HG02943 (cell line): Measurements from ENCODE around the gene HORMAD2.
"Not testable (repeated sequence)": the region's sequence is repeated elsewhere in the genome, so short reads cannot be mapped to it uniquely, and the experiment has no call there.

Experiments
- ATAC-seq: cut with Tn5 transposase; IDR thresholded peaks from one replicate; pipeline ENCODE4 v1.9.1; 2021; ENCODE audit warnings: mild to moderate bottlenecking, low read depth, moderate library complexity; ENCODE audit not compliant: unreplicated experiment

The HORMAD2 gene

DNA sequence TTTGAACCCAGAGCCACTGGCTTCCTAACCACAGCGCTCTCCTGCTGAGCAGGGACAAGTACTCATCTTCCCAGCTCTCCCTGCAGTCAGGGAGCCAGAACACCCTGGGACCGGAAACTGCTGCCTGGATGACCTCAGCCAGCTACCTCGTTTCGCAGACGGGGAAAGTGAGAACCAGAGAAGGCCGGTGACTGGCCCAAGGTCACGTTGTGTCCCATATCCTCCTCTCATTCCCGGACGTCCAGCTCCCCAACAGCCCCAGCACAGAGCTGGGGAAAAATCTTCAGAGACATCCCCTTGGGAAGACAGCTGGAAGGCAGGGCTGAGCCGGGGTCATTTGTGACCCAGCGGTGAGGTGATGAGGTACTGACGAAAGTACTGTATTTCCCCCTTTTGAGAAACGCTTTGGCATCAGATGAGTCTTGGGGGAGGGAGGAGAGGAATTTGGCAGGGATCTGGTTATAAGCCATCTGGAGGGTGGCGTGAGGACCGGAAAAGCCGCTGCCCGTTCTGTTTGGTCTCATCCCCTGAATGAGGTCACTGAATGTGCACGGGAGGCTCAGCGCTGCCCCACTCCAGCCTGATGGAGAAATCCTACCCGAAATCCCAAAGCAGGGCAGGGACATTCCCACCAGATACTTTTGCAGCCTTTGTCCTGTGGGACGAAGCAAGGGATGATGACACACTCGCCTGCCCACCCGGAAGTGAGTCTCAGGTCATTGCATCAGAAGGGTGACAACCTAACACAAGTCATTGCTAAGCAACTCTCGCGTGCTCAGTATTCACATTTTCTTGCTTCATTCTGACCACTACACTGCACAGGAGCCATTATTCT, 125.2 kb downstream of the HORMAD2 start:
- ATAC-seq, result no peak

GRCh38 chr22:30206944-30207343, 126.7 kb downstream of the HORMAD2 start:
- ATAC-seq, result no peak

GRCh38 chr22:30208631-30209603, 128.7 kb downstream of the HORMAD2 start:
- no peak for ATAC-seq

DNA sequence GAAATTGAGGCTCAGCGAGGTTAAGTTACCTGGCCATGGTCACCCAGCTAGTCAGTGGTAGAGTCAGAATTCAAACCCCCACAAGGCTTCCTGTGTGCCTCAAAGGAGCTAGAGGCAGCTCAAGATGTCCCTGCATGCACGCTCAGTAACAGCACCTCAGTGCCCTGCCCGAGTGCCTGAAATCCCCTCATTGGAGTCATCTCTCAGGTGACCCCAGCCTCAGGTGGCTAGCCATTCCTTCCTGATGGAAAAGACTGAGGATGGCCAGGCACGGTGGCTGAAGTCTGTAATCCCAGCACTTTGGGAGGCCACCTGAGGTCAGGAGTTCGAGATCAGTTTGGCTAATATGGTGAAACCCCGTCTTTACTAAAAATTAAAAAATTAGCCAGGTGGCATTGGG, 129.4 kb downstream of the HORMAD2 start:
- no peak for ATAC-seq

DNA sequence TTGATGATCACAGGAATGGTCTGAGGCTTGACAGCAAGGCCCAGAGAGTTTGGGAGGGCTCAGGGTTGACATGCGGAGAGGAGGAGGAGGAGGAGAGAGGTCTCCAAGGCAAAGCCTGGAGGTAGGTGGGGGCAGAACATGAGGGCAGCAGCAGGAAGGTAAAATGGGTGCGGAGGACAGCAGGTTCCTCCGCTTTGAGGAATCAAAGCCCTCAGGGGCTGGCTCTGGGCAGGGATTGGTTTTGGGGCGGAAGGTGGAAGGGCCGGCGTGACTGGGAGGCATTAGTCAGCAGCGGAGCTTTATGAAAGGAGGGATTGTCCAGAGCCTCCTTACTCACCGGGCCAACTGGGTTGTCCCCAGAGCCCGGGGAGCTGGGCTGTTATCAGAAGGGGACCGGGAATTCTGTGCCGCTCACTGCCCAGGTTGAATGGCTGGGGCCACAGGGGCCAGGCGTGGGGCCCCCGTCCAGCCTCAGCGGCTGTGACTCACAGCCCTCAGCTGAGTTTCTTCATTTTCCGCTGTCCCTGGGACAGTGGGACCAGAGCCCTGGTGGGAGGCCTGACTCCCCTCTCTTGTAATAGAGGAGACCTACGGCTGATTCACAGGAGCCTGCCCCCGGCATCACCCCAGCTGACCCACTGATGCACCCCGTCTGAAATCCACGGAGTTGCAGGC, 130.1 kb downstream of the HORMAD2 start:
- no peak for ATAC-seq

DNA sequence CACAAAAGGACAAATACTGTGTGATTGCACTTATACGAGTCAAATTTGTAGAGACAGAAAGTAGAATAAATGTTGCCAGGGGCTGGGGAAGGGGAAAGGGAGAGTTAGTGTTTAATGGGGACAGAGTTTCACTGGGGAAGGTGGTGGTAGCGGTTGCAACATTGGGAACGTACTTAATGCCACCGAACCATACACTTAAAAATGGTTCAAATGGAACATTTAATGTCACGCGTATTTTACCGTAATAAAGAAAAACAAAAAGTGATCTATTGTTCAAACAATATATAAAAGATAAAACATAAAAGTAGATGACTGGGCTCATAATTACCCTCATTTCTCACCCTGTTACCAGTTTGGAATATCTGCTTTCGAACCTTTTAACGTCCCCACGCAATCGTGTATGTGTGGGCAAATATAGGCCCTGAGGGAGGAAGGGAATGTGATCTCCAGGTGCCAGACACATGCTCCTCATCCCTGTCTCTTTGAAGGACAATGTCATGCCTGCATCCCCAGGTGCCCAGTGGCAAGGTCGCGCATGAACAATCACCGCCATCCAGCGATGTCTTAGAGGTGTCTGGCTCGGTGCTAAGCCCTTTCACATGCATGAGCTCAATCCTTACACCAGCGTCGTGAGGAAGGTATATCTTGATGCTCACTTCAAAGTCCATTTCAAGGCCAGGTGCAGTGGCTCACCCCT, 131.0 kb downstream of the HORMAD2 start:
- ATAC-seq, result no peak

DNA sequence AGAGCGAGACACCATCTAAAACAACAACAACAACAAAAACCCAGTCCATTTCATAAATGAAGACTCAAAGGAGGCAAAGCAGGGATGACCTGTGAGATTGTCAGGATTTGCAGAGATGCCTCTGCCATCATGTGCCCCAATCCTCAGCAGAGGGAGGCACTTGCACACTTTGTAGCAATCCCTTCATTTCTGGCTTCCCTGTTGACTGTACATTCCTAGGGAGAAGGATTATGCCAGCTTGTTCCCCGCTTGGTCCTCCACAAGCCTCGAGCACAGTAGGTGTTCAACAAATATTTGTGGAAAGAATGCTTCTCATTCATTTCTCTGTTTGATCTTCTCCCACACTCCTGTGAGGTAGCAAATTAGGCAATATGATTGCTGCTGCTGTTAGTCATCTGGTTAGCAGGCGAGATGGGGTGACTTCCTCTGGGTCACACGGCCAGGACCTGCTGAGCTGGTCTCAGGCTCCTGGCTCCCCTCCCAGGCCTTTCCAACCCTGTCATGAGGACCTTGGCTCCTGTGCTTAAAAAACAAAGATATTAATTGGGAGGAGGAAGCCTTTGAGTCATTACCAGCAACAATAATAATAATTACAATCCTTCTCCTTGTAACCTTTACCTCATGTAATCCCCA, 132.2 kb downstream of the HORMAD2 start:
- no peak for ATAC-seq

DNA sequence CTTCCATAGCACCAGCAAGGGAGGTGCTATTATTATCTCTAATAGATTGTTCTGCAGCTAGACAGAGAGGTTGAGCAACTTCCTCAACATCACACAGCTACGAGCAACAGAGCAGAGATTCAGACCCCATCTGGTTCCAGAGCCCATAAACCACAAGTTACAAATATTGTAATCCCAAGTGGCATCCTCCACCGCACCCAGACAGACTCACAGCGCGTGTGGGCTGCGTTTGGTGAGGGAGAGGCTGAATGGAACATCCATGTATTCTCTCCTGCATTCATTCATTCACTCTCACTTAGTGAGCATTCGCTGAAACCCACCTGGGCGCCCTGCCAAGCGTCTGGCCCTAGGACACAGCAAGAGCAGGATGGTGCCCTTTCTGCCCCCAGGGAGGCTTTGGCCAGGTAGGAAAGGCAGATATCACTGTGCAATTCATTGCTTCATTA, 132.8 kb downstream of the HORMAD2 start:
- no peak for ATAC-seq

DNA sequence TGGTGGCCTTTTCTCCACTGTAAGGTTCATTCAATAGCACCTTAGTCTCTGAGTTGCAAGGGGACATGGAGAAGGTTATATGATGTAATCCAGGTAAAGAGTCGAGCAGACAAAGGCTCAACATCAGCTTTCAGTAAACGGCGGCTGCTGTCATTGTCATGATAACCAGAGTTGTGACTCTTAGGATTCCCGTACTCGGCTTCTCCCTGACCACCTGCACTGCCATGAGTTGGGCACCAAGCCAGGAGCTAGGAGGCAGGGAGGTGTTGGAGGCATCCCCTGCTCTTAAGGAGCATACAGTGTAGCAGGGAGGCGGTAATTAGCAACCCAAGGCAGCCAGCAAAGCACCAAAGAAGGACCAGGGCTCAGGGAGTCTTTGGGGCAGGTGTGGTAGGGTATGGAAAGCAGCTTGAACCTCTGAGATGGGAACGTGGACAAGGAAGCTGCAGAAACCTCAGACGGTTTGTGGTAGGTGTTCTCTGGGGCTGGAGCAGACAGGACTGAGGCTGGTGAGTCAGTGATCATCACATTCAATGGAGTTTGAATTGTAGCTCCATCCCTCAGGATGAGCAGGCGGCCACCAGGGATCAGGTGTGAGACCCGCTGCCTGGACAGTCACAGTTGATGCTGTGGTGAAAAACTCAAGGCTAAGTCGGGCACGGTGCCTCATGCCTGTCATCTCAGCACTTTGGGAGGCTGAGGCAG, 134.6 kb downstream of the HORMAD2 start:
- ATAC-seq, result no peak

DNA sequence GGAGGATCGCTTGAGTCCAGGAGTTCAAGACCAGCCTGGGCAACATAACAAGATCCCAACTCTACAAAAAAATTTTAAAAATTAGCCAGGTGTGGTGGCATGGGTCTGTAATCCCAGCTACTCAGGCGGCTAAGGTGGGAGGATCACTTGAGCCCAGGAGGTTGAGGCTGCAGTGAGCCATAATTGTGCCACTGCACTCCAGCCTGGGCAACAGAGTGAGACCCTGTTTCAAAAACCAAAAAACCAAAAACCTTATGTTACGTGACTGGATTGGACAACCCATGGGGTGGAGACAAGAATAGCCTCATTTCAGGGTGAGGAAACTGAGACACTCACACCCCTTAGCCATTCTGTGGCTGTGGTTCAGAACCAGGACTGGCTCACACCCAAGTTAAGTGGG, 136.0 kb downstream of the HORMAD2 start:
- ATAC-seq, result not testable (repeated sequence)

DNA sequence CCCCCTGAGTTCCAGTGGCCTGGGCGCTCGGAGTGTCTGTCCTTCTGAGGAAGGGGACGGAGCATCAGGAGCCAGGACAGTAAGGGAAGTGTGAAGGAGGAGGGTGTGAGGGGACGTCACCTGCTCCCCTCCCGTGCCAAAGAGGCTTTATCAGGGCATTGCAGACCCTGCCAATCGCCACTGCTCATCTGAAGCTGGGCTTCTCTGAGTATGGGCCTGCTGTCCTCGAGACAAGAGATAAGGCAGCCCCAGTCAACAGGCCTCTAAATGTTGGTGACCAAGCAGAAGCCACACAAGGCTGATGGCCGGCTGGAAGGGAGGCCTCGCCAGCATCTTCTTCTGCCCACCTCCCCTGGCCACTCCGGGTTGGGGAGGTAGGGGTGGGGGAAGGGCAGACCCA, 136.4 kb downstream of the HORMAD2 start:
- no peak for ATAC-seq

- ATAC-seq, result no peak
These were observed 137.7 kb downstream of the HORMAD2 start for GRCh38 chr22:30217698-30218560.

DNA sequence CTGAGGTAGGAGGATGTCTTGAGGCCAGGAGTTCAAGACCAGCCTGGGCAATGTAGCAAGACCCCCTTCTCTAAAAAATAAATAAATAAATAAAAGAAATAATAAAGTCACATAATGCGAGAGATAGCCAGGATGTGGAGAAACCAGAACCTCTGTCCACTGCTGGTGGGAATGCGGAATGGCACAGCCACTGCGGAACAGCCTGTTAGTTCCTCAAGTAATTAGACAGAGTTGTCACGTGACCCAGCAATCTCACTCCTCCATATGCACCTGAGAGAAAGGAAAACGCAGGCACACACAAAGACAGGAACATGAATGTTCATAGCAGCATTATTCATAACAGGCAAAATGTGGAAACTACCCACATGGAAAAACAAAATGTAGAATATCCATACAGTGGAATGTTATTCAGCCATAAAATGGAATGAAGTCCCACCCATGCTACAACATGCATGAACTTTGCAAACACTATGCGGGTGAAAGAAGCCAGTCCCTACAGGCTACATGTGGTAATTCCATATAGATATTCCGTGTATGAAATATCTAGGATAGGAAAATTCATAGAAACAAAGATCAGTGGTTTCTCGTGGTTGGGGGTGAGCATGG, 138.9 kb downstream of the HORMAD2 start:
- ATAC-seq, result no peak

GRCh38 chr22:30219668-30220278, 139.5 kb downstream of the HORMAD2 start:
- no peak for ATAC-seq

- ATAC-seq, result no peak
These were observed 140.2 kb downstream of the HORMAD2 start for GRCh38 chr22:30220338-30221012.

GRCh38 chr22:30221121-30221992, 141.1 kb downstream of the HORMAD2 start:
- ATAC-seq, result no peak
